T-helper 2 cell (primary cell): ENCODE data around the gene CSGALNACT2.
"Not testable (repeated sequence)": the region's sequence is repeated elsewhere in the genome, so short reads cannot be mapped to it uniquely, and the experiment has no call there.

Experiments used
- DNase-seq, 5 experiments: peaks; one replicate each; pipeline versions ENCODE4 v3.0.0 to v3.0.0-alpha.2; 2012 to 2022
- total RNA-seq, 2 donors: gene quantifications; one replicate each; lab custom pipeline; 2026; lab: John Stamatoyannopoulos, UW

CSGALNACT2 gene
- total RNA-seq, result 84.9 to 111 reads per million in 2 donors

- DNase-seq, result peak; percentile 74 to 96 (median 81)
These were observed at the start of gene CSGALNACT2 for GRCh38 chr10:43138021-43138756. Gene CSGALNACT2, plus strand, starts transcription at chr10:43138445. Its CDS starts 16,705 bp downstream, at chr10:43155150.

- no peak for DNase-seq
These were observed 48.7 kb upstream of the CSGALNACT2 start for GRCh38 chr10:43089519-43089918.

- DNase-seq, result no peak
These were observed 48.1 kb upstream of the CSGALNACT2 start for GRCh38 chr10:43090188-43090587.

- no peak for DNase-seq
These were observed 47.6 kb upstream of the CSGALNACT2 start for GRCh38 chr10:43090664-43091063.

- no peak for DNase-seq
These were observed 46.4 kb upstream of the CSGALNACT2 start for GRCh38 chr10:43091846-43092245.

- no peak for DNase-seq
These were observed 44.7 kb upstream of the CSGALNACT2 start for GRCh38 chr10:43093423-43094076.

- DNase-seq, result no peak
These were observed 44.2 kb upstream of the CSGALNACT2 start for GRCh38 chr10:43094085-43094484.

- DNase-seq, result not testable (repeated sequence)
These were observed 38.9 kb upstream of the CSGALNACT2 start for GRCh38 chr10:43099339-43099738.

GRCh38 chr10:43099928-43100327, 38.3 kb upstream of the CSGALNACT2 start:
- no peak for DNase-seq

- DNase-seq, result no peak
These were observed 37.9 kb upstream of the CSGALNACT2 start for GRCh38 chr10:43100366-43100765.

- no peak for DNase-seq
These were observed 36.0 kb upstream of the CSGALNACT2 start for GRCh38 chr10:43102063-43102828.

- DNase-seq, result peak; percentile 58 to 74 (median 65)
These were observed 32.9 kb upstream of the CSGALNACT2 start for GRCh38 chr10:43105102-43105955.

GRCh38 chr10:43105956-43106229, 32.4 kb upstream of the CSGALNACT2 start:
- no peak for DNase-seq

- DNase-seq, result no peak
These were observed 31.8 kb upstream of the CSGALNACT2 start for GRCh38 chr10:43106256-43107091.

GRCh38 chr10:43108951-43109350, 29.3 kb upstream of the CSGALNACT2 start:
- no peak for DNase-seq

GRCh38 chr10:43109671-43110249, 28.5 kb upstream of the CSGALNACT2 start:
- DNase-seq, result no peak

GRCh38 chr10:43110338-43111071, 27.7 kb upstream of the CSGALNACT2 start:
- DNase-seq, result no peak

GRCh38 chr10:43111101-43111500, 27.1 kb upstream of the CSGALNACT2 start:
- no peak for DNase-seq

- no peak for DNase-seq
These were observed 26.2 kb upstream of the CSGALNACT2 start for GRCh38 chr10:43111921-43112607.

- DNase-seq, result no peak
These were observed 25.7 kb upstream of the CSGALNACT2 start for GRCh38 chr10:43112608-43112961.
